Fibroblast of lung (primary cell): ENCODE measurements around the gene ZBTB8B.

ENCODE experiments used
- CTCF ChIP-seq, 2 donors: IDR thresholded peaks in 1 of 2; conservative IDR thresholded peaks in 1 of 2; 1 replicate in 1 of 2; 2 replicates in 1 of 2; pipeline ENCODE4 v1.5.1; 2011 to 2012; ENCODE audit warnings: low read length in 2 of 2, control low read depth in 1 of 2, inconsistent platforms in 1 of 2, low read depth in 1 of 2, mild to moderate bottlenecking in 1 of 2
- EZH2 ChIP-seq: IDR thresholded peaks from 2 replicates; pipeline ENCODE4 v1.5.1; 2012; ENCODE audit warnings: low read length, control low read depth, mild to moderate bottlenecking; ENCODE audit errors: missing control alignments

- TF ChIP-seq CTCF (conservative IDR thresholded peaks at IDR 0.05 in 1 of 2, IDR thresholded peaks at IDR 0.05 in 1 of 2; ENCODE audit: low read depth in 1 of 2, low read length in 2 of 2) (no peak), EZH2 (no peak)
Measured at GRCh38 chr1:32454726-32455125, 10.1 kb upstream of the ZBTB8B start.
